A673 (cell line): ENCODE data around the gene KCNIP3.

Experiments
- CTCF ChIP-seq: fragments of 300-800, 200-600 bp; sonication (generic); conservative IDR thresholded peaks from 2 replicates; pipeline ENCODE4 v1.5.1; 2017; ENCODE audit warnings: low read depth, mild to moderate bottlenecking, antibody characterized with exemption, low read length, moderate library complexity, mixed read lengths
- EZH2 ChIP-seq: fragments of 200-600 bp; sonication (generic); IDR thresholded peaks from 2 replicates; pipeline ENCODE4 v1.6.1; 2017; ENCODE audit warnings: borderline replicate concordance, low read depth, mild to moderate bottlenecking, mixed read lengths, antibody characterized with exemption, low read length; ENCODE audit not compliant: poor library complexity, severe bottlenecking

- TF ChIP-seq CTCF (no peak), EZH2 (no peak)
Measured at GRCh38 chr2:95383635-95384027, 86.5 kb downstream of the KCNIP3 start.
